ENCODE results near the gene ZNHIT2.

- peak; percentile 87 for TF ChIP-seq POLR2A (IDR thresholded peaks at IDR 0.05)
- TF ChIP-seq CTCF (IDR thresholded peaks at IDR 0.05) = peak in 1 of 4 donors; percentile 19
Measured at GRCh38 chr11:65095974-65096806, 21.3 kb downstream of the ZNHIT2 start, which contains the start of gene VPS51.
